NCI-H146 (cell line): ENCODE data around the gene KLHL34.
A peak's percentile ranks its signal among the peaks of the same experiment; 100 is the strongest.

Experiments used
- DNase-seq: peaks from one replicate; lab custom pipeline; 2025; lab: John Stamatoyannopoulos, UW

KLHL34 gene

GRCh38 chrX:21658152-21658737 is at the start of gene KLHL34:
Gene KLHL34 (minus strand): TSS chrX:21658330. CDS start chrX:21657788, 542 bp downstream.
- no peak for DNase-seq

- DNase-seq = peak; percentile 18
These were observed 47.1 kb upstream of the KLHL34 start for GRCh38 chrX:21705225-21705624.

- no peak for DNase-seq
These were observed 44.6 kb upstream of the KLHL34 start for GRCh38 chrX:21702725-21703124.

GRCh38 chrX:21700967-21701366 is 42.8 kb upstream of the KLHL34 start:
- DNase-seq = peak; percentile 85

- DNase-seq = no peak
These were observed 42.1 kb upstream of the KLHL34 start for GRCh38 chrX:21700275-21700674.

GRCh38 chrX:21699136-21699535 is 41.0 kb upstream of the KLHL34 start:
- DNase-seq = no peak

- no peak for DNase-seq
These were observed 40.1 kb upstream of the KLHL34 start for GRCh38 chrX:21698272-21698671.

GRCh38 chrX:21691512-21692018 is 33.4 kb upstream of the KLHL34 start:
- DNase-seq = no peak

- DNase-seq = no peak
These were observed 25.8 kb upstream of the KLHL34 start for GRCh38 chrX:21683941-21684340.

- no peak for DNase-seq
These were observed 20.0 kb upstream of the KLHL34 start for GRCh38 chrX:21678048-21678612.

- peak; percentile 46 for DNase-seq
These were observed 17.8 kb upstream of the KLHL34 start for GRCh38 chrX:21675931-21676330.

- no peak for DNase-seq
These were observed 16.5 kb upstream of the KLHL34 start for GRCh38 chrX:21674430-21675186.

GRCh38 chrX:21666679-21667078 is 8.5 kb upstream of the KLHL34 start:
- DNase-seq = no peak

- DNase-seq = no peak
These were observed 8.1 kb upstream of the KLHL34 start for GRCh38 chrX:21666252-21666651.

- no peak for DNase-seq
These were observed 4.6 kb upstream of the KLHL34 start for GRCh38 chrX:21662761-21663160.

GRCh38 chrX:21661316-21661715 is 3.2 kb upstream of the KLHL34 start:
- DNase-seq = peak; percentile 18

- no peak for DNase-seq
These were observed 2.0 kb upstream of the KLHL34 start for GRCh38 chrX:21660156-21660555.

- no peak for DNase-seq
These were observed 1.2 kb upstream of the KLHL34 start for GRCh38 chrX:21659320-21659719.

- no peak for DNase-seq
These were observed 616 bp upstream of the KLHL34 start for GRCh38 chrX:21658746-21659145.

- DNase-seq = no peak
These were observed 595 bp downstream of the KLHL34 start for GRCh38 chrX:21657318-21658151.

- DNase-seq = no peak
These were observed 1.4 kb downstream of the KLHL34 start for GRCh38 chrX:21656587-21657317.
